Putamen (tissue), 1 donor: ENCODE data around the gene CCDC127.

Source experiments
- DNase-seq: peaks from one replicate; pipeline ENCODE4 v3.0.0-alpha.2; 2016; ENCODE audit warnings: low spot score

Gene CCDC127

DNA sequence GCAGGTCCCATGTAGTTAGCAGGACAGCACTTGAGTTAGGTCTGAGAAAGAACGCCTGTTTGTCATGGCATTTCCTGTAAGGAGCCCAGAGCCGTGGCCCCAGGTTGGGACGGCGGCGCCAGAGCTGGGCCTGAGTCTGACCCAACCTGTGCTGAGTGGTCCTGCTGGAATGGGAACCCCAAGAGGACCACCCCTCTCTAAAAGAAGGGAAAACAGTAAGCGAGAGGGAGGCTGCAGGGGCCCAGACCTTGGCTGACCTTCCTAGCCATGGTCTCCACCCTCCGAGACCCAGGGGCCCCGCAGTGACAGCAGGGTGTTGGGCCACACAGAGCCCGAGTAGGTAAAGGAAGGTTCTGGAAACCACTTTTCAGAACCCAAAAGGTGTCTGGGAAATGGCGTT, 28.5 kb downstream of the CCDC127 start:
- no peak for DNase-seq

DNA sequence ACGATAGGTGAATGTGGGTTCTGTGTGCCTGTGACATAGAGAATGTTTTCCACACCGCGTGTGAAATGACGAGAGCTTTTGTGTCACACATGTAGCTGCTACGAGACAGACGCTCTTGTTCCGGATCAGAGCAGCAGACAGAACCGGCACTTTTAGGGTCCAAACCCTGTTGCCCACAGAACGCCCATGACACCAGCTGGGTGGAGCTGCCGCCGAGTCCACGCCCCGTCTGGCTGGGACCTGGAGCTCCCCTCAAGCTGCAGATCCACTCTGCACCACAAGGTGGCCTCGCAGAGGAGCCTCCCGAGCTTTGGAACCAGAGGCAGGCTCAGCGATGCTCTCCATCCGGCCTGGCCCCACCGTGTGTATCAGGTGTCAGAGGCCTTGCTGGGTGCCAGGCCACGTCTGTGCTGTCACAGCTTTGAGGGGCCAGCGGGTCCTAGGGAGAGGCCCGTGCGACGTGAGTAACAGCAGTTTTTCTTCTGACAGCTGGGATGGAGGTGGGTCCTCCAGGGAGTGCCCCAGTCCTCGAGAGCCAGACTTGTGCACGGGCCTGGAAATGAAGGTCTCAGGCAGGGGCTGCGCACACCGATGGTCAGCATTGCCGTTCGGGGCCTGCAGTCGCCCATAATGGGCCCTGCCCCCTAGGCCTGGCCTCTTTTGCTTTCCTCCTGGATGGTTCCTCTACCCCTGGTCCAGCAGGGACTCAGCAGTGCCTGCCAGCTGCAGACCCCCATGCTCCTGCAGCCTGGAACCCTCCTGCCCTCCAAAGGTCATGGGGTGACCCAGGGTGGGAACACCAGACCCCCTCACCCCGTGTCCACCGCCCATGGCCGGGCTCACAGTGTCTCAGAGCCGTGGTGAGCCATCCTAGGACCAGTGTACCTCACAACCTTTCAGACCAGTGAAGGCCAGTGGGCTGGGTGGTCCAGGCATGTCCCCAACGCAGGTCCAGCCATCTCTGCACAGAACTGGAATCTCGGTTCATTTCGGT, 29.2 kb downstream of the CCDC127 start:
- peak; percentile 65 for DNase-seq

DNA sequence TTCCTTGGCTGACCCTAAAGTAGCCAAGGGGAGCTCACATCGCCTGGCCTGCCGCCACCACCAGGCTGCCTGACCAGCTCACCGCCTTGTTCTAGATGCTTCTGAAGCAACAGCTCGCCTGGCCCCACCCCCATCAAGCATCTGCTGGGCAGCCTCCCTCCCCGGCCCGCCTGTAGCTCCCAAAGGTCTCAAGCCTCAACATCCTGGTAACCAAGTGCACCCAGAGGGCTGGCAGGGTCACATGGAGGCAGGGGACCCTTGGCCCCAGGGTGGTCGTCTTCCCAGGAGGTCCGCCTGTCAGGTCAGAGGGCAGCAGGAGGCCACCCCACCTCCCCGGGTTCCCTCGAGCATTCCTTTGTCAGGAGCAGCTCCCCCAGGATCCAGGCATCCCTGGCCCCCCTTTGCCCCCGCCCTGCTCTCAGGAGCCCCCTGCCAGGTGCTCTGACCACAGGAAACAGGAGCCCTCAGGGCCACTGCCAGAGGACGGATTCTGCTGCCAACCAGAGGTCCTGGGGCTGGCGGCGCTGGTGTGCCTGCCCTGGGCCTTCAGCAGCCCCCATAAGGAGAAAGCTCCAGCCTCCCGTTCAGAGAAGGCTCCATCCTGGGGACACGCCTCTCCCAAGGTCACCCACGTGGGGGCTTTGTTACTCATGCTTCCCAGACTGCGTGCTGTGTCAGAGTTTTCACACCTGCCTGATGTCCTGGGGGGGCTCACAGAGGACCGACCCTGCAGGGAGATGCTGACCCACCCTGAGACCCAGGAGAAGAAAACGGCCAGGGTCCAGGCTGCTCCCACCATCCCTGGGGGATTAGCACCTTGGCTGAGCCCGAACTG, 30.1 kb downstream of the CCDC127 start:
- DNase-seq, result no peak

DNA sequence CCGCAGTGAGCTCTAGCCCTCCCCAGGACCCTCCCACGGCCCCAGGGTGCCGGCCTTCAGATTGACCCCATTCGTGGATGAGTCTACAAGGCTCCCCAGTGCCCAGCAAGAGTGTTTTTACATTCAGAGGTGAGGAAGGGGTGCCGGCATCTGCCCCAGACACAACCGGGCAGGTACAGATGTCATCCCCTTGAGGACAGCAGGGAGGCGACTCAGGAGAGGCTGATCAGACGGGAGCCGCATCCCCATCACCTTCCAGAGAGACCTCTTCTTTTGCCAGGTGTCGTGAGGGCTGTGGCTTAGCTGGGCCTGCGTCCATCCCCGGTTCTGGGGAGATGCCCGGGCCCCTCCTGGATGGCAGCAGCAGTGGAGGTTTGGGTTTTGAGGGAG, 30.9 kb downstream of the CCDC127 start:
- no peak for DNase-seq

GRCh38 chr5:186091-187041, 31.6 kb downstream of the CCDC127 start:
- DNase-seq, result no peak

DNA sequence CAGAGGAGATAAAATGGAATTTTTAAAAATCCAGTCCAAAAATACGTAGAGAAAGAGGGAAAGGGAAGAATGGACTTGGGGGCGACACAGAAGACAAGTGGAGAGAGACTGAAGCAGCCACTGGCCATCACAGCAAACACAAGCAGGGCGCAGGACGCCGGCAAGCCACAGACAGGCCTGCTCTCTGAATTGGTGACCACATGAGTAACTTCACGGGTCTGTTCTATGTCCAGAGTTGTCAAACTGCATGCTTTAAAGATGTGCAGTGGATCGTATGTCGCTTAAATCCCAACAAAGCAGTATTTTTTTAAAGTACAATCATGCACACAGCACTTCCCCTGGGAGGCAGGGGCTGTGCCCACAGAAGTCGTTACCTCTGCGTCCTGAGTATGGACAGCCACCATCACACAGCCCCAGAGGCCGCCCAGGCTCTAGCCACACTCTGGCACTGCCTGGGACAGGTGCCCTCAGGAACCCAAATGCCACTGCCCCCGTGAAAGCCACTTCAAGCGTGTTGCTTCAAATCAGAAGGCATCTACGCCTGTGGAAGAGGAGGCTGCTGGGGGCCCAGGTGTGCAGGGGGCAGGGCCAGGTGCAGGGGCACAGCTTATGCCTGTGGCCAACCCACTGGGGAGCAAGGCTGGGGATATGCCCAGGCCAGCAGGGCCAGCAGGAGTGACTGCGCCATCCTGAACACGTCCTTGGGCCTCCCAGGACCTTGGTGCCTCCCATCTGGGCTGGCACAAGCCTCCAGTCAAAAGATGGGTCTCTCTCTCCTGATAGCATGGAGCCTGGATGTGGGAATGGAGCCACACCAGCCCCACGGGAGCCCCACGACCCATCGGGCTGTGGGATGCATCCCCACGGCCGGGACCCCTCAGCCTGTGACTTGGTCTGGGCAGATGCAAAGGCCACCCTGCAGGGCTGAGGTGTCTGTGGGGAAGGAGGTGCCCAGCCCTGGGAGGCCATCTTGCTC, 32.6 kb downstream of the CCDC127 start:
- no peak for DNase-seq

- DNase-seq, result no peak
These were observed 33.5 kb downstream of the CCDC127 start for GRCh38 chr5:184471-184870.

DNA sequence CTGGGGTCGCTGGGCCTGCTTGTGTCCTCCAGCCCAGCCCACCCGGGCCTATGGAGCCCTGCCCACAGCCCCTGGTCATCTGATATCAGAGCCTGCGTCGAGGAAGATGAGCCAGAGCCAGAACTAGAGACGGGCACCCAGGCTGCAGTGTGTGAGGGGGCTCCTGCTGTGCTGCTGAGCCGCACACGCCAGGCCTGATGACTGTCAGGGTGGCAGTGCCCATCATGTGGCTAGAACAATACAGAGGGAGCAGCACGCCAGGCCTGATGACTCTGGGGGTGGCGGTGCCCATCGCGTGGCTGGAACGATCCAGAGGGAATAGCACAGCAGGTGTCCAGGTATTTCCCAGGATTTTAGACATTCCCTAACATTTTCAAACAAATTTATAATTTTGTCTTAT, 35.8 kb downstream of the CCDC127 start:
- DNase-seq, result no peak

DNA sequence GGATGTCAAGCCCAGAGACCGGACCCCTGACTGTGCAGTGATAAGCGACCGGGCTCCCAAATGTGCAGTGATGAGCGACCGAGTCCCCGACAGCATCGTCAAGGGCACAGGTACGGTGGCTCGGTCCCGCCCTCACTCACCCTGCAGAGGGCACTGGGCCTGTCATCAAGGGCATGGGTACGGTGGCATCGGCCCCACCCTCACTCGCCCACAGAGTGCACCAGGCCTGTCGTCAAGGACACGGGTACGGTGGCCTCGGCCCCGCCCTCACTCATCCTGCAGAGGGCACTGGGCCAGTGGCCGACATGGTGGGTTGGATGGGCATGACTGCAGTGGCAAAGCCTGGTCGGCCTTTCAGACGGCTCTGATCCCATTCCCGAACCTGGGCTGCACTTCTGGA, 36.4 kb downstream of the CCDC127 start:
- no peak for DNase-seq

DNA sequence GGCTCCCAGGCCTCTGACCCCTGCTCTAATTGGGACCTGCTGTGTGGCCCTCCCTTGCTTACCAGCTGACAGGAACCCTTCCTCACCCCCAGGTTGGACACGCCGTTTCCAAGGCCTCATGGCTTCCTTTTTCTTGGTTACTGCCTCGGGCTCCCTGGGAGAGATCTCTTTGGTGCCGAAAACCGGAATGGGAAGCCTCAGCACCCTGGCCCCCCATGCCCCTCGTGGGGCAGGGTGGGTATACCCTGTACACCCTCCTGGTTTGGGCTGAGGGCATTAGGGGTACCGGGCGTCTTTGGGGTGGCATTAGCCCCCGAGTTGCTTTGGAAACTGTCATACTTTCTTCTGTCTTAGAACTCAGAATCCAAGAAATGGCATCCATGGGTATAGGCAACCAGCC, 36.8 kb downstream of the CCDC127 start:
- DNase-seq, result no peak

GRCh38 chr5:180286-180918, 37.6 kb downstream of the CCDC127 start:
- DNase-seq, result no peak

DNA sequence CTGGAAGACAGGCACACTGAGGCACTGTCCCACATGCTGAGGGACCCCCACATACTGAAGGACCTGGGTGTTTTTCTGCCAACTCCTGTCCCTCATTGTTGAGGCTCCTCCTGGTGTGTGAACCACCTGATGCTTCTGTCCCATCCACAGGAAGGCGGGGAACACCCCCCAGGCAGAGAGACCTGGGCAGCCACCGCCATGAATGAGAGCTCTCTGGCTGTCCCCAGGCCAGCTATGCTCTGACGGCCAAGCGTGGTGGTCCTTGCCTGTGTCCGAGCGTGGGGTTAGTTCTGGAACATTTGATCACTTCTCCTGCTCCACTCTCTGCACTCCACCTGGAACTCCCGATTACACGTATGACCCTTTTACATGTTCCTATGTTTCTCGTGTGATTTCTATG, 38.6 kb downstream of the CCDC127 start:
- DNase-seq, result no peak

- DNase-seq, result no peak
These were observed 39.8 kb downstream of the CCDC127 start for GRCh38 chr5:178110-178509.

DNA sequence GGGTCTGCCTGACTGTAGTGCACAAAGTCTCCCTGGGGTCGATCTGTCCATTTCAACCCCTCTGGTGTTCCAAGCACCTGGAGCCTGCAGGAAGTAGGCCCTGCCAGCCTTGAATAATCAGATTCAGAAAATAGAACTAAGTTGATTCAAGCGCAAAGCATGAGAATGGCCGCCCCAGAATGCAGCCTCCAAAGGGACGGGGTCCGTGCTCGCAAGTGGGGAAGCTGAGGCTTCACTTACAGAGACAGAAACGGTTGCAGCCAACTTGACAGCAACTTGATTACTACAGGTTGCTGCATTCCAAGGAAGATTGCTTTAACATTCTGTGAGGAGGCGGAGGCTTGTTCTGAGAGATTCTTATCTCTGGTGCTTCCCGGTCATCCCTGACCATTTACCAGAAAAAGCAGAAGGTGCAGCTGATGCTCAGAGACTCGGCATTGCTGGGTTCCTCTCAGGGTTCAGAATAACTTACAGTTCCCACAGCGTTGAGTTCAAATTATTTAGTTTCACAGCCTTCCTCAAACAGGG, 41.6 kb downstream of the CCDC127 start:
- DNase-seq, result no peak

DNA sequence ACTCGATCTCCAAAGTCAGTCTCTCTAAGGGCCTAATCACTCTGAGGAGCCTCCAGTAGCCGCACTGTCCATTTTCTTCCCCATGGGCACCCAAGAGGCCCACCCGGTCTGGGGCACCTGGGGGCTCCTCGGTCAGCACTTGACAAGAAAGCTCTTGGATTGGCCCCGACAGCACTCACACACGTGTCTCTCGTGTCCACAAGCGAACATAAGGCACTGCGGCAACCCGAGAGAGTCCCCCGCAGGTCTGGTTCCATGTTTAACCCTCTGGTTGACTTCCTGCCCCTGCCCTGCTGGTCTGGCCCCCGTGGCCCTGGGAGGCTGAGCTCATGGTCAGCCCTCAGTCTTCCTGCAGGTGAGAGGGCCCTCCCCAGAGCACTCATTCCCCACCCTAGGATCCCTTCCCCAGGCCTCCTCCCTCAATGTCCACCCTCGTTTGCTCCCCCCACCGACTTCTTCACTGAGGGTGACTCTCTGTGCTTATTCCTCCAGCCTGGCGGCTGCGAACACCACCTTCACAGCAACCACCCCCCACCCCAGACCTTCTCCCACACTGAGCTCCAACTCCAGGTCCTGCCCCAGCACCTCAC, 43.0 kb downstream of the CCDC127 start:
- no peak for DNase-seq

GRCh38 chr5:174291-174600, 43.7 kb downstream of the CCDC127 start:
- DNase-seq, result no peak

DNA sequence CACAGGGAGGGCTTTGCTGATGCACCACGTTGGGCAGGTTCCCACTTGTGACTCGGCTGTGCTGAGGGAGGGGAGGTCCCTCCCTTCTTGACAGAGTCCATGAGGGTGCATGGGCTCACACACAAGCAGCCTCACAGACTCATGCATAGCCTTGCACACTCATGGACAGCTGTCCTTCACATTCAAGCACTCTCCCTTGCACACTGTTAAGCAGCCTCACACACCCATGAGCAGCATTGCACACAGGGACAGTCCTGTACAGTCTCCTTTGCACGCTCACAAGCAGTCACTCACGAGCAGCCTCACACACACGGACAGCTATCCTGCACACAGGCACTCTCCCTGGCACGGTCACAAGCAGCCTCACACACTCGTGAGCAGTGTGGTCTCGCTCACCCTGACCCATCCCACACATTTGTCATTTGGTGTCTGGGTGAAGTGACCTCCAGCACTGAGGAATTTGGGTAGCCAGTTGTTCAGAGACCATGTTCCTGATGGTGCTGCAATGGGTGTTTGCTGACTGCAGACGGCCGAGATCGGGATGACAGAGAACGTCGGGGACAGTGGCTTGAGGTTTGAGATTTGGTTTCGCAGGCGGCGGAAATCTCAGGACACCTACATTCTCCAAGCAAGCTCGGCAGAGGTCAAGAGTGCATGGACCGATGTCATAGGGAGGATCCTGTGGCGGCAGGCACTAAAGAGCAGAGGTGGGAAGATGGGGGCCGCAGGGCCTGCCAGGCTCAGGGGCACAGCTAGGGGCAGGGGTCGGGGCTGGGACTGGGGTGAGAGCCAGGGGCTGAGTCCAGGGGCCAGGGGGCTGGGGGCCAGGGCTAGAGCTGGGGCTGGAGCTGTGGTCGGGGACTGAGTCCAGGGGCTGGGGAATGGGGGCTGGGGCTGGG, 44.3 kb downstream of the CCDC127 start:
- no peak for DNase-seq

GRCh38 chr5:172841-173251, 45.1 kb downstream of the CCDC127 start:
- no peak for DNase-seq

GRCh38 chr5:172421-172820, 45.5 kb downstream of the CCDC127 start:
- no peak for DNase-seq
